HL-60/S4 (cell line): Measurements from ENCODE around the gene ULK4.

Experiments used
- in situ Hi-C: fragments of 300-500 bp; cut with MboI; formaldehyde crosslinking; loops from 2 replicates; pipeline ENCODE4 v1.14.3; 2022; ENCODE audit warnings: low sequenced_read_pairs

Gene ULK4

GRCh38 chr3:41960826-41961750 is 815 bp downstream of the ULK4 start:
- in situ Hi-C loops = no loop called here

DNA sequence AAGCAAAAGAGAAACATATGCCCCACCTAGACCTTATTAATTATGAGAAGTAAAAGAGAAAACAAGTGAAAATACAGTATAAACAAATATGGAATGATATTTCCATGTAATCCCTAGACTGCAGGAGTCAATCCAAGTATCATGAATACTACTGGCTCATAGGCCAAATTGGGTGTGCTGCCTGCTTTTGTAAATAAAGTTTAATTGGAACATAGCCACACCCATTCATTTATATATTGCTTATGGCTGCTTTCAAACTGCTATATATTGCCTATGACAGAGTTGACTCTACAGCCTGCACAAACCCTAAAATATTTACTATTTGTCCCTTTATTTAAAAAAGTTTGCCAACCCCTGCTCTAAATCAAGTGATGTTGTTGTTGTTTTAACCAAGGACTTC is 5.3 kb downstream of the ULK4 start:
- in situ Hi-C loops = no loop called here

- in situ Hi-C loops = no loop called here
Measured at GRCh38 chr3:41955192-41955591, 6.7 kb downstream of the ULK4 start.

DNA sequence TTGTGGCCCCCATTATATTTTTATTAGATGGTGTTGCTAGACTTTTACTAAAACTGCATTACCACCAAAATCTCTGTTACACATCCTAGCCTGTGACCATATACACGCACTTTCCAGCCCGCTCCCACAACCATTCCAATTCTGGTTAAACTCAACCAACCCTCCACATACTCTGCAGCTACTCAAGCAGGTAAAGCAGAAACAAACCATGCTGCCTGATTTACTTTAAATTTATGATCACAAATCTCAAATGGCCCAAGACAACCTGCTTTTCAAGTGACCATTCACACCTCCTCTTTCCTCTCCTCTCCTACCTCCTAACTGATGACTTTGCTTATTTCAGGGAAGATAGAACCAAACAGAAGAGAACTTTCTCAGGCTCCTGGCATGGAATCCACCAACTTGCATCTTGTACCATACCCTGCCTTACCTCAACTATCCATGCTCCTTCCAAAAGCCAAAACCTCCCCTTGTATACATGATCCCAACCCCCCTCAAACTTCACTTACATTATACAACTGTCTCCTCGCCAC is 18.5 kb downstream of the ULK4 start:
- in situ Hi-C loops = no loop called here

- in situ Hi-C loops = no loop called here
Measured at GRCh38 chr3:41940393-41940792, 21.5 kb downstream of the ULK4 start.

GRCh38 chr3:41936384-41936783 is 25.5 kb downstream of the ULK4 start:
- in situ Hi-C loops = no loop called here

DNA sequence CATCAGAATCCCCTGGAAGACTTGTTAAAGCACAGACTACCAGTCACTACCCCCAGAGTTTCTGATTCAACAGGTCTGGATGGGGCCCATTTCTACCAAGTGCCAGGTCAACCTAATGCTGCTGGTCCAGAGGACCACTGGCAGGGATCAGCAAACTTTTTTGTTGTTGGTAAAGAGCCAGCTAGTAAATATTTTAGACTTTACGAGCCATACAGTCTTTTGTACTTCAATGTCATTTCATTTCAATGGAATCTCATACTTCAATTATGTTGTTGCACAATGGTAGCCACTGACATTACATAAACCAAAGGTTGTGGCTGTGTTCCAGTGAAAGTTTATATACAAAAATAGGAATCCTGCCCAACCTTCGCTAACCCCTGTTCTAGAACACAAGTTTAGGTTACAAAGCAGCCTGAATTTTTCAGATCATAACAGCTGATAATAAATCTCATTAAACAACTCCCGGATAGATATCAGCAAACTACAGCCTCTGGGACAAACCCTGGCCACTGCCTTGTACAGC is 28.7 kb downstream of the ULK4 start:
- in situ Hi-C loops = no loop called here

DNA sequence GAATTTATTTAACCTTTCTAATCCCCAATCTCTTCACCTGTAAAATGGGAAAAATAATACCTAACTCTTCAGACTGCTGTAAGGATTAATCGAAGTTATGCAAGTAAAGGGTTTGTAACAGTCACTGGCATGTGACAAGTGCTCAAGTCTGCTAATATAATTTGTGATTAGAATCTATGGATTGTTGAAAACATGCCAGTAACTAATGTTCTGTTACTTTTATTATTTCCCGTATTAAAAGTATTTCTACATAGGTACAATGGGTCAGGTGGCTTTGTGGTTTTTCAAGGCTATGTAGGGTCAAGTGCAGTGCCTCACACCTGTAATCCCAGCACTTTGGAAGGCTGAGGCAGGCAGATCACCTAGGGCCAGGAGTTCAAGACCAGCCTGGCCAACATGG is 29.4 kb downstream of the ULK4 start:
- in situ Hi-C loops = no loop called here

- in situ Hi-C loops = loop anchor here (25.0 kb wide), 1 partner anchor 167 kb away; the partner anchor contains the start of gene TRAK1
Measured at GRCh38 chr3:41920406-41920965, 41.4 kb downstream of the ULK4 start.

DNA sequence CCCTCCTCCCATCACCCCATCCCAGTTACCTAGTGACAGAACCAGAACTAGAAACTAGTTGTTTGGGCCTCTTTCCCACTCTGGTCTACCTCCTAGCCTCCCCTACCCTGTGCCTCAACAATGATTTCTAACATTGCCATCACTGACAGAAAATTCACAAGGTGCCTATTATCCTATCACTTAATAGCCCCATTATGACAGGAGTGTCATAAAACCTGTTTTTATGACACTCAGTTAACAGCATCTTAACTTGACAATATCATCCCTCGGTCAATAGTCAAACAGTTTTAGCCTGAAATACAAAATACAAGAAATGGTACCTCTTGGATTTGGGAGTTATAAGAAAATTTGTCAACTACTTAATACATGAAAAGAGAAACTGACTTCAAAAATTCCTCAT is 46.5 kb downstream of the ULK4 start:
- in situ Hi-C loops = loop anchor here (25.0 kb wide), 1 partner anchor 172 kb away; the partner anchor contains the start of gene TRAK1

DNA sequence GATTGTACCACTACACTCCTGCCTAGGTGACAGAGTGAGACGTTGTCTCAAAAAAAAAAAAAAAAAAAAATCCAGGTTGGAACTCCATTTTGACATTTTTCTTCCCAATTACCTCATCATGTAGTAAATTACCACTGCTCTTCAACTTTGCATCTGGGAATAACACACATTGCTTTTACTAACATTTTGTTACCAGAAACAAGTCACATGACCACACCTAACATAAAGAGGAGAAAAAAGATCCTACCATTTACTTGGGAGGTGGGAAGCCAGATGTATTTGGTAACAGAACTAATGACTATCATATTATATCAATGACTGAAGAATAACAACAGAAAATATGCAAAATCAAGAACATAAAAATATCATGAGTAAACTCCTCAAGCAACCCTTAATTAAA is 49.6 kb downstream of the ULK4 start:
- in situ Hi-C loops = loop anchor here (25.0 kb wide), 1 partner anchor 175 kb away; the partner anchor contains the start of gene TRAK1

- in situ Hi-C loops = loop anchor here (25.0 kb wide), 1 partner anchor 180 kb away; the partner anchor contains the start of gene TRAK1
Measured at GRCh38 chr3:41907330-41908073, 54.4 kb downstream of the ULK4 start.

- in situ Hi-C loops = loop anchor here (25.0 kb wide), 1 partner anchor 187 kb away; the partner anchor contains the start of gene TRAK1
Measured at GRCh38 chr3:41900265-41900664, 61.6 kb downstream of the ULK4 start.

DNA sequence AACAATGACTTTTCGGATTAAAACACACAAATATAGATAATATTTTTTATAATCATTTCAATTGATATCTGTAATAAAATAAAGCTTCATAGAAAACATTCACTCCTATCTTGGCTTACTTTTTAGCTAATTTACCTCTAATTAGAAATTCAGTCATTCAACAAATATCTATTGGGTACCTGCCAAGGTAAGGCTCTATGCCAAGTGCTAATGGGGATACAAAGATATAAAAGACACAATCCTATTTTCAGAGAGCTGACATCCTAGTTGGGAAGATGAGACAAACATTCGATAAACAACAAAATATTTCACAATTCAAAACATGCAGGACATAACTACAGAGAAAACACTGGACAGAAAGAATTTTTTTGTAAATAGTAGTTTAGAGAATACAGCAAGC is 63.3 kb downstream of the ULK4 start:
- in situ Hi-C loops = loop anchor here (25.0 kb wide), 1 partner anchor 1561 kb away; no protein-coding TSS in a partner anchor

- in situ Hi-C loops = loop anchor here (25.0 kb wide), 1 partner anchor 1557 kb away; no protein-coding TSS in a partner anchor
Measured at GRCh38 chr3:41893977-41894376, 67.9 kb downstream of the ULK4 start.

DNA sequence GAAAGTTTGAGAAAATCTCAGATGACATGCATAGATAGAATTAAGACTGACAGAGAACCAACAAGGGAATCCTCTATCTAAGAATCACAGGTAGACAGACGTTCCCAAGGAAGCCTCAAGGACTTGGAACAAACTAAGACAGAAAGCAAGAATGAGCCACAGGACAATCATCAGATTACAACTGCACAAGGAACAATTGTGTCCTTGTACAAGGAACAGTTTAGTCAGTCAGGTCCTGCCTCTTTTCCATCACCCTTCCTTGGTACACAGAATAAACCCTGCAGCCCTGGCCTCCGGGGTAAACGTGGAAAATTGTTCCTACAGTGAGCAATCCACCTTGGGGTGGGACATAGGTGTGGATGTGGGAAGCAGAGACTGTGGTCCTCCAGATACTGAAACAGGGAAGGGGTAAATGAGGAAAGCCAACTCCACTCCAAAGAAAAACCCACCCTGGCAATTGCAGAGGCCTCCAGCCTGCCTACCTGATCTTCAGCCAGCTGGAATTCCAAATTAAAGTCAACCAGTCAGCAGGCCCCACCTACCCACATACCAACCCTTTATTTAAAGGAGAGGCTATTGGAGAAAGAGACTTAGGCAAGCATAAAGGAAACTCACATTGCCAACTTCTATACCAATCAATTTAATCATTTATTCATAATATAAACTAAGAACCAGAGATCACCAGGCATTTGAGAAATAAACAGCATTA is 73.4 kb downstream of the ULK4 start:
- in situ Hi-C loops = loop anchor here (10.0 to 25.0 kb wide), 2 partner anchors 1304 to 1551 kb away; no protein-coding TSS in a partner anchor

GRCh38 chr3:41882956-41883355 is 78.9 kb downstream of the ULK4 start:
- in situ Hi-C loops = loop anchor here (10.0 to 25.0 kb wide), 2 partner anchors 1298 to 1546 kb away; no protein-coding TSS in a partner anchor

- in situ Hi-C loops = loop anchor here (10.0 to 25.0 kb wide), 2 partner anchors 1297 to 1544 kb away; no protein-coding TSS in a partner anchor
Measured at GRCh38 chr3:41881233-41881821, 80.6 kb downstream of the ULK4 start.

DNA sequence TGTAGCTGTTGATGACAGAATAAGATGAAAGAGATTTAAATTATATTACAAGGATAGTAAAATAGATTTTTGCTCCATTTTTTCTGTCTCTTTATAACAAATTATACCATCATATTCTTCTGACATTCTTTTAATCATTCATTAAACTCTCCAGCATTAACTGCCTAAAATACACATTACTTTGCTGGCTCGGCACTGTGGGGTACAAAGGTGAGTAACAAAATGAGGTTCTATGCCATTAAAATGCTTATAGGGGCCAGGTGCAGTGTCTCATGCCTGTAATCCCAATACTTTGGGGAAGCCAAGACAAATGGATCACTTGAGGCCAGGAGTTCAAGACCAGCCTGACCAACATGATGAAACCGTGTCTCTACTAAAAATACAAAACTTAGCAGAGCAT is 81.5 kb downstream of the ULK4 start:
- in situ Hi-C loops = loop anchor here (10.0 to 25.0 kb wide), 2 partner anchors 1296 to 1543 kb away; no protein-coding TSS in a partner anchor
